IMR-90 (cell line): ENCODE results near the gene PSMG4. TPM values are rescaled to one million over a fixed set of nuclear protein-coding genes. Genes with fewer than 3 reads are reported as not detected.

Experiments used
- polyA plus RNA-seq, 3 experiments: library from polyadenylated mRNA; depleted of rRNA; stranded (reverse); fragments of >200 nt; gene quantifications; 2 replicates each; pipeline ENCODE4 v1.2.3, GENCODE V29; 2012; ENCODE audit warnings: low replicate concordance in 1 of 3
- total RNA-seq: library from RNA; depleted of rRNA; stranded (reverse); fragments of >200 nt; gene quantifications from 2 replicates; pipeline ENCODE4 v1.2.3, GENCODE V29; 2012; rRNA removed

The PSMG4 gene
- total and polyA plus RNA-seq, 2 of the 4 experiments (the other 2 are of a cell fraction) = 5.6 to 13.4 TPM

Other genes starting within 250 kb of the PSMG4 start
- 25.6 and 28.6 TPM in 2 replicates for gene RIPK1, start 190.5 kb upstream of the PSMG4 start, total RNA-seq
- gene RIPK1, start 190.5 kb upstream of the PSMG4 start, polyA plus RNA-seq (2012; rRNA removed) = 11.9 and 12.6 TPM in 2 replicates
- 15.8 and 16.3 TPM in 2 replicates for gene BPHL, start 140.2 kb upstream of the PSMG4 start, total RNA-seq
- gene BPHL, start 140.2 kb upstream of the PSMG4 start, polyA plus RNA-seq (2012; rRNA removed) = 13.8 and 14.7 TPM in 2 replicates
- 164 and 182 TPM in 2 replicates for gene TUBB2A, start 101.4 kb upstream of the PSMG4 start, total RNA-seq
- gene TUBB2A, start 101.4 kb upstream of the PSMG4 start, polyA plus RNA-seq (2012; rRNA removed) = 264 and 300 TPM in 2 replicates
- 13.3 and 13.6 TPM in 2 replicates for gene TUBB2B, start 31.3 kb upstream of the PSMG4 start, total RNA-seq
- 19.0 and 21.1 TPM in 2 replicates for gene TUBB2B, start 31.3 kb upstream of the PSMG4 start, polyA plus RNA-seq (2012; rRNA removed)
- 0.56 and 0.72 TPM in 2 replicates for gene SLC22A23, start 198.1 kb downstream of the PSMG4 start, total RNA-seq
- gene SLC22A23, start 198.1 kb downstream of the PSMG4 start, polyA plus RNA-seq (2012; rRNA removed) = 1.1 and 1.6 TPM in 2 replicates